Measurements from ENCODE around the gene BPIFB3. TPM values are rescaled to one million over a fixed set of nuclear protein-coding genes. Genes with fewer than 3 reads are reported as not detected.

BPIFB3 gene
- total RNA-seq, 1 experiment from 2014 or later = not detected

GRCh38 chr20:33071198-33071597, 17.5 kb downstream of the BPIFB3 start:
- TF ChIP-seq ZSCAN18 (CRISPR knock-in tag; IDR thresholded peaks at IDR 0.05) (no peak), ZNF512 (CRISPR knock-in tag; IDR thresholded peaks at IDR 0.05; ENCODE audit: borderline replicate concordance) (no peak), GTF2I (CRISPR knock-in tag; conservative IDR thresholded peaks at IDR 0.05) (no peak), RORB (CRISPR knock-in tag; IDR thresholded peaks at IDR 0.05) (no peak), NR1H2 (CRISPR knock-in tag; IDR thresholded peaks at IDR 0.05) (no peak), ESRRA (CRISPR knock-in tag; IDR thresholded peaks at IDR 0.05; ENCODE audit: borderline replicate concordance) (no peak)
- no peaks in the 10 kb centered on the region for H3K4me1 Mint-ChIP-seq
- ATAC-seq (no peak), DNase-seq (ENCODE audit: low spot score) (no peak)
- no peak overlapping the region for H3K27ac Mint-ChIP-seq
- POLR2A ChIA-PET = no interaction called here
- no peak overlapping the region for H3K4me3 Mint-ChIP-seq
- CTCF ChIA-PET = no interaction called here
- peaks cover 5% of the 10 kb centered on the region for H3K9me3 Mint-ChIP-seq
- no peaks in the 10 kb centered on the region; the same call in 1 of the 2 replicates for H3K27me3 Mint-ChIP-seq (ENCODE audit: low read depth)
- H3K36me3 Mint-ChIP-seq = no peaks in the 10 kb centered on the region

GRCh38 chr20:33072362-33072761, 18.7 kb downstream of the BPIFB3 start:
- ATAC-seq (no peak), DNase-seq (ENCODE audit: low spot score) (no peak)
- Mint-ChIP-seq H3K27ac (no peak overlapping the region), H3K9me3 (peaks cover 5% of the 10 kb centered on the region), H3K4me1 (no peaks in the 10 kb centered on the region), H3K36me3 (no peaks in the 10 kb centered on the region), H3K4me3 (no peak overlapping the region), H3K27me3 (ENCODE audit: low read depth) (no peaks in the 10 kb centered on the region; the same call in 1 of the 2 replicates)
- CTCF ChIA-PET = interaction anchor here (1.0 kb wide), 1 partner anchor 77 kb away, joined by 3 read pairs; no protein-coding TSS in a partner anchor
- POLR2A ChIA-PET = no interaction called here
- TF ChIP-seq ZMAT4 (CRISPR knock-in tag; IDR thresholded peaks at IDR 0.05) (no peak), JUN (CRISPR knock-in tag; IDR thresholded peaks at IDR 0.05) (no peak), ARID4B (CRISPR knock-in tag; IDR thresholded peaks at IDR 0.05; ENCODE audit: borderline replicate concordance) (no peak), RELA (CRISPR knock-in tag; IDR thresholded peaks at IDR 0.05; ENCODE audit: borderline replicate concordance) (no peak), TCF7 (CRISPR knock-in tag; IDR thresholded peaks at IDR 0.05; ENCODE audit: low read depth) (no peak), NR3C1 (CRISPR knock-in tag; conservative IDR thresholded peaks at IDR 0.05; ENCODE audit: low read depth) (no peak), TEAD4 (CRISPR knock-in tag; IDR thresholded peaks at IDR 0.05) (no peak), CBFB (CRISPR knock-in tag; IDR thresholded peaks at IDR 0.05; ENCODE audit: low read depth) (no peak), E2F1 (CRISPR knock-in tag; IDR thresholded peaks at IDR 0.05) (no peak), ZNF121 (CRISPR knock-in tag; IDR thresholded peaks at IDR 0.05) (no peak), MLX (CRISPR knock-in tag; IDR thresholded peaks at IDR 0.05) (no peak), CREB1 (CRISPR knock-in tag; IDR thresholded peaks at IDR 0.05) (no peak), E2F5 (CRISPR knock-in tag; IDR thresholded peaks at IDR 0.05) (no peak), TP53 (CRISPR knock-in tag; IDR thresholded peaks at IDR 0.05) (no peak)

Data from WTC11 (cell line).